ENCODE results near the gene PRPSAP1.

PRPSAP1 gene

DNA sequence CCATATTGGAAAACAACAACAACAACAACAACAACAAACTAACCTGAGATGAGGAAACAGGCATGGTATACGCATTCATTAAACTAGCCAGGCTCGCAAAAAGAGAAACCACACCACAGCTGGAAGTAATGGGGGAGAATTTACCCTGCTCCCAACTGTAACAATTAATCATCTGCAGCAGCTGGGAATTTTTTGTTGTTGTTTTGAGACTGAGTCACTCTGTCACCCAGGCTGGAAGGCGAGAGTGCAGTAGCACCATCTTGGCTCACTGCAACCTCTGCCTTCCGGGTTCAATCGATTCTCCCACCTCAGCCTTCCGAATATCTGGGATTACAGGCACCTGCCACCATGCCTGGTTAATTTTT, 16.3 kb downstream of the PRPSAP1 start:
- Histone ChIP-seq H3K36me3 (ENCODE audit: insufficient read depth, low read length) (peaks cover 3% of the 10 kb centered on the region; the same call in 1 of the 2 replicates), H2AFZ (ENCODE audit: low read length, unreplicated experiment) (no peak overlapping the region), H3K27ac (ENCODE audit: low read depth, low read length) (no peak overlapping the region), H3K27me3 (ENCODE audit: insufficient read depth, low read length) (no peaks in the 10 kb centered on the region), H3K4me1 (ENCODE audit: control insufficient read depth, insufficient read depth, low read length, unreplicated experiment) (no peaks in the 10 kb centered on the region), H3K79me2 (ENCODE audit: control insufficient read depth, insufficient read depth, low read length, unreplicated experiment) (peaks cover 3% of the 10 kb centered on the region), H3K4me3 (ENCODE audit: low read depth, low read length) (no peak overlapping the region)

DNA sequence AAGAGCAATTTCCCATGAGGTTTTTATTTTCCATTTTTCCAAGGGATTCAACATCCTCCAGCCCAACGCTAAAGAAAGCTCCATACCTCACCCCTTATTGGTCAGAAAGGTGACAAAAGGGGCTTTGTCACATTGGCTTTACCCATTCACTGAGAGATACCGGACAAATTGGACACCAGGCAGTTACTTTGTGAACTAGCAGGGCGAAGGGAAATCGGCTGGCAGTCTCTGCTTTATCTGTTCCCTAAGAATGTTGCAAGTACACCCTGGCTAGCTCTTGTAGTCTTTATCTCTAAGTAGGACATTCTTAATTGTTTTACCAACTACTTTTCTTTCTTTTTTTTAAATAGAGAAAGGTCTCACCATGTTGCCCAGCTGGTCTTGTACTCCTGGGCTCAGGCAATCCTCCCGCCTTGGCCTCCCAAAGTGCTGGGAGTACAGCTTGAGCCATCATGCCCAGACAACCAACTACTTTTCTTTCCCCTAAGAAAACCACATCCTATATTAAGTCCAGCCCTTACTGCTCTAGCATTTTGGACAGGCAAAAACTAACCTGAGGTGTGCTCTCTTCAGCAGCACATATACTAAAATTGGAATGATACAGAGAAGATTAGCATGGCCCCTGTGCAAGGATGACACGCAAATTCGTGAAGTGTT, 16.8 kb downstream of the PRPSAP1 start:
- Histone ChIP-seq H3K79me2 (ENCODE audit: control insufficient read depth, insufficient read depth, low read length, unreplicated experiment) (peaks cover 3% of the 10 kb centered on the region), H3K4me3 (ENCODE audit: low read depth, low read length) (no peak overlapping the region), H3K36me3 (ENCODE audit: insufficient read depth, low read length) (peaks cover 1% of the 10 kb centered on the region; the same call in 1 of the 2 replicates), H2AFZ (ENCODE audit: low read length, unreplicated experiment) (no peak overlapping the region), H3K4me1 (ENCODE audit: control insufficient read depth, insufficient read depth, low read length, unreplicated experiment) (no peaks in the 10 kb centered on the region), H3K27me3 (ENCODE audit: insufficient read depth, low read length) (no peaks in the 10 kb centered on the region), H3K27ac (ENCODE audit: low read depth, low read length) (no peak overlapping the region)

DNA sequence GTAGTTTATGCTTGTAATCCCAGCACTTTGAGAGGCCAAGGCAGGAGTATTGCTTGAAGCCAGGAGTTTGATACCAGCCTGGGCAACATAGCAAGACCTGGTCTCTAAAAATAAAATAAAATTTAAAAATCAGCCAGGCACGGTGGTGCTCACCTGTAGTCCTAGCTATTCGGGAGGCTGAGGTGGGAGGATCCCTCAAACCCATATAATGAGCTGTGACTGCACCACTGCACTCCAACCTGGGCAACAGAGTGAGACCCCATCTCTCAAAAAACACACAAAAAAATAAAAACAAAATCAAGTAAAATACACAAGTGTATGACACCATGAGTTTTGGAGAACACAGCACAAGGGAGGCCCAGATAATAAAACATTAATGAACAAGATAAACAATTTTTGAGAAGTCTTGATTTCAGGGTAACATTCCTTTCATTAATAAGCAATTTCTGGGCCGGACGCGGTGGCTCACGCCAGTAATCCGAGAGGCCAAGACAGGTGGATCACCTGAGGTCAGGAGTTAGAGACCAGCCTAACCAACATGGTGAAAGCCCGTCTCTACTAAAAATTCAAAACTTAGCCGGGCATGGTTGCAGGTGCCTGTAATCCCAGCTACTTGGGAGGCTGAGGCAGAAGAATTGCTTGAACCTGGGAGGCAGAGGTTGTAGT, 17.9 kb downstream of the PRPSAP1 start:
- no peaks in the 10 kb centered on the region for H3K27me3 ChIP-seq (ENCODE audit: insufficient read depth, low read length)
- H3K27ac ChIP-seq (ENCODE audit: low read depth, low read length): no peak overlapping the region
- H2AFZ ChIP-seq (ENCODE audit: low read length, unreplicated experiment): no peak overlapping the region
- H3K79me2 ChIP-seq (ENCODE audit: control insufficient read depth, insufficient read depth, low read length, unreplicated experiment): peaks cover 3% of the 10 kb centered on the region
- H3K4me1 ChIP-seq (ENCODE audit: control insufficient read depth, insufficient read depth, low read length, unreplicated experiment): no peaks in the 10 kb centered on the region
- peaks cover 2% of the 10 kb centered on the region; the same call in 1 of the 2 replicates for H3K36me3 ChIP-seq (ENCODE audit: insufficient read depth, low read length)
- H3K4me3 ChIP-seq (ENCODE audit: low read depth, low read length): no peak overlapping the region

DNA sequence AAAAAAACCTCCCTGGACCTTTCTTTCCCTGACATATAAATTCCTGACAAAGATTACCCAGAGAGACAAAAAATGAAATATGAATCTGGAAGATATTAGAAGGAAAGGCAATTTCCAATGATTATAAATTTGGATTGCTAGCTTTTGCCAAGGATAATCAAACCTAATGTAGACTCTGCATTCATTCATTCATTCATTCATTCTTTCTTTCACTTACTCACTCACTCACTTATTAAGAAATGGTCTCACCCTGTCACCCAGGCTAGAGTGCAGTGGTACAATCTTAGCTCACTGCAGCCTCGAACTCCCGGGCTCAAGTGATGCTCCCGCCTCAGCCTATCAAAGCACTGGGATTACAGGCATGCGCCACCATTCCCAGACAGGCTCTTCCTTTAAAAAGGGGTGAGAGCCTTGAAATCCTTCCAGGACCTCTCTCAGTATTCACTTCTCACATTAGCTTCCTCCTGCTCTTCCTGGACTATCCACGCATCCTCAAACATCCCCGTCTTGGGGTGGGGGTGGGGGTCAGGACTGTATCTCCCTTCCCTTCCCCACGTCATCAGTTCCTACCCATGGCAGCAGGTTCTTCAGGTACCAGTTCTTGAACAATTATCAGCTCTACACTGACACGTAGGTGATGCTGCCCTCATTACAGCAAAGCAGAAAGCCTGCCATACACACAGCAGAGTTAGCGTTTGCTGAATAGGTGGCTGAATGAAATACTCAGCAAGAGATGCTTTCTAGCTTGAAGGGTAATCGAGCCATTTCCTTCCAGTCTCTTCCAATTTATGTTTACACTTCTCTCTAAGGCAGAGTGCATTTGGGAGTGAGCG, 19.8 kb downstream of the PRPSAP1 start:
- Histone ChIP-seq H3K4me1 (ENCODE audit: control insufficient read depth, insufficient read depth, low read length, unreplicated experiment) (no peaks in the 10 kb centered on the region), H3K4me3 (ENCODE audit: low read depth, low read length) (no peak overlapping the region), H3K36me3 (ENCODE audit: insufficient read depth, low read length) (peaks cover 9% of the 10 kb centered on the region; the same call in 1 of the 2 replicates), H2AFZ (ENCODE audit: low read length, unreplicated experiment) (no peak overlapping the region), H3K27ac (ENCODE audit: low read depth, low read length) (no peak overlapping the region), H3K79me2 (ENCODE audit: control insufficient read depth, insufficient read depth, low read length, unreplicated experiment) (peaks cover 3% of the 10 kb centered on the region), H3K27me3 (ENCODE audit: insufficient read depth, low read length) (no peaks in the 10 kb centered on the region)

DNA sequence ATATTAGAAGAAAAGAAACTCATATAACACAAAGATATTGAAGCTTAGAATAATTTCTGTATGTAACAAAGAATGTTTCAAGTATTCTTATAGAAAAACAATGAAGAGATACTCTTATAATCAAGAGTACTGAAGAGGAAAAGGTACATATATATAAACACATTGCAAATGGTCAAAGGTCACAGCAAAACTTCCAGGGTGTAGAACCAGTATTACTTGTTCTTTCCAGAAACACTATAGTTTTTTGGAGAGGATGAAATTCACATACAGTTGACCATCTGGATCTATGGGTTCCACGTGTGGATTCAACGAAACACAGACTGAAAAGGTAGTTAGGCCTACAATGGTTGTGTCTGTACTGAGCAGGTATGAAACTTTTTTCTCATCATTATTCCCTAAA, 22.6 kb downstream of the PRPSAP1 start:
- no peak overlapping the region for H2AFZ ChIP-seq (ENCODE audit: low read length, unreplicated experiment)
- H3K4me3 ChIP-seq (ENCODE audit: low read depth, low read length): no peak overlapping the region
- no peaks in the 10 kb centered on the region for H3K4me1 ChIP-seq (ENCODE audit: control insufficient read depth, insufficient read depth, low read length, unreplicated experiment)
- peaks cover 12% of the 10 kb centered on the region; the same call in 1 of the 2 replicates for H3K36me3 ChIP-seq (ENCODE audit: insufficient read depth, low read length)
- no peak overlapping the region for H3K27ac ChIP-seq (ENCODE audit: low read depth, low read length)
- H3K79me2 ChIP-seq (ENCODE audit: control insufficient read depth, insufficient read depth, low read length, unreplicated experiment): no peaks in the 10 kb centered on the region
- no peaks in the 10 kb centered on the region for H3K27me3 ChIP-seq (ENCODE audit: insufficient read depth, low read length)

DNA sequence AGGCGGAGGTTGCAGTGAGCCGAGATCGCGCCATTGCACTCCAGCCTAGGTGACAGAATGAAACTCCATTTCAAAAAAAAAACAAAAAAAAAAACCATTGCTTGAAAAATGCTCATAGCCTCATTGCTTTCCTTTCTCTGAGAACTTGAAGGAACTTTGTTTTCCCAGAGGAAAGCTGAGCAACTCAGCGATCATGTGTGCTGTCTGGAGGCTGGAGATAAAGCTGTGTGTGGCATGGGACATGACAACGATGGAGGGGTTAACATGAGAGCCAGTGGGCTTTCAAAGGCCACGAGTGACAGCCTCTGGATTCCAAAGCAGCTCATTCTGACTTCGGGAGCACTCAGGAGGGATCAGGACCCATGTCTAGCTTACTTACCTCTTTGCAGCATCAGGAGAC, 24.1 kb downstream of the PRPSAP1 start:
- no peaks in the 10 kb centered on the region for H3K4me1 ChIP-seq (ENCODE audit: control insufficient read depth, insufficient read depth, low read length, unreplicated experiment)
- no peak overlapping the region for H3K27ac ChIP-seq (ENCODE audit: low read depth, low read length)
- no peak overlapping the region for H3K4me3 ChIP-seq (ENCODE audit: low read depth, low read length)
- peaks cover 14% of the 10 kb centered on the region; the same call in 1 of the 2 replicates for H3K36me3 ChIP-seq (ENCODE audit: insufficient read depth, low read length)
- H3K79me2 ChIP-seq (ENCODE audit: control insufficient read depth, insufficient read depth, low read length, unreplicated experiment): no peaks in the 10 kb centered on the region
- no peaks in the 10 kb centered on the region for H3K27me3 ChIP-seq (ENCODE audit: insufficient read depth, low read length)
- H2AFZ ChIP-seq (ENCODE audit: low read length, unreplicated experiment): no peak overlapping the region

DNA sequence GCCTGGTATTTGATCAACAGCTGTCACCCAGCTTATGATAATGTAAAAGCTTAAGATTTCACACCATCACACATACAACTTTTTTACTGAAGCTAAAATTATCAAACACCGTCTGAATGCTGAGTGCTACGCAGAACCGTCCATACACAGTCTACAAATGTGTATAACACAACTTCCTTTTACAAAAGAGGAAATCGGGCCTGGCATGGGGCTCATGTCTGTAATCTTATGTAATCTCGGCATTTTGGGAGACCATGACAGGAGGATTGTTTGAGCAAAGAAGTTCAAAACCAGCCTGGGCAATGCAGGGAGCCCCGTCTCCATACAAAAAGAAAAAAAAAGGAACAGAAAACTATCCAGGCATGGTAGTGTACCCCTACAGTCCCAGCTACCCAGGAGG, 26.0 kb downstream of the PRPSAP1 start:
- Histone ChIP-seq H3K4me3 (ENCODE audit: low read depth, low read length) (no peak overlapping the region), H3K27me3 (ENCODE audit: insufficient read depth, low read length) (no peaks in the 10 kb centered on the region), H3K27ac (ENCODE audit: low read depth, low read length) (no peak overlapping the region), H3K79me2 (ENCODE audit: control insufficient read depth, insufficient read depth, low read length, unreplicated experiment) (no peaks in the 10 kb centered on the region), H2AFZ (ENCODE audit: low read length, unreplicated experiment) (no peak overlapping the region), H3K4me1 (ENCODE audit: control insufficient read depth, insufficient read depth, low read length, unreplicated experiment) (no peaks in the 10 kb centered on the region), H3K36me3 (ENCODE audit: insufficient read depth, low read length) (peaks cover 14% of the 10 kb centered on the region; the same call in 1 of the 2 replicates)

DNA sequence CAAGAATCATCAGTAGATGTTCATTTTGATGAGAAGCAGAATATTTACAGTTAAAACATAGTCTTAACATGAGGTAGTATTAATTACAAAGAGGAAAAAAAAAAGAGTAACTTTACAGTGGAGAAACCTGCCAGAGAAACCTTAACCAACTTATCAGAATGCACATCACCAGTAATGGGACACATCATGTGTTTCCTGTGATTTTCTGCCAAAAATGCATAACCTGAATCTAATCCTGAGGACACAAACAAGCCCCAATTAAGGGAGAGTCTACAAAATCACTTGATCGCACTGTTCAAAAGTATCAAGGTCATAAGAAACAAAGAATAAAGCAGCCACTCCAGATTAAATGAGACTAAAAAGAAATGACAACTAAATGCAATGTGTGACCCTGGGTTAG, 27.4 kb downstream of the PRPSAP1 start:
- Histone ChIP-seq H3K27me3 (ENCODE audit: insufficient read depth, low read length) (no peaks in the 10 kb centered on the region), H3K27ac (ENCODE audit: low read depth, low read length) (no peak overlapping the region), H3K79me2 (ENCODE audit: control insufficient read depth, insufficient read depth, low read length, unreplicated experiment) (no peaks in the 10 kb centered on the region), H3K36me3 (ENCODE audit: insufficient read depth, low read length) (peaks cover 14% of the 10 kb centered on the region; the same call in 1 of the 2 replicates), H2AFZ (ENCODE audit: low read length, unreplicated experiment) (no peak overlapping the region), H3K4me3 (ENCODE audit: low read depth, low read length) (no peak overlapping the region), H3K4me1 (ENCODE audit: control insufficient read depth, insufficient read depth, low read length, unreplicated experiment) (no peaks in the 10 kb centered on the region)

DNA sequence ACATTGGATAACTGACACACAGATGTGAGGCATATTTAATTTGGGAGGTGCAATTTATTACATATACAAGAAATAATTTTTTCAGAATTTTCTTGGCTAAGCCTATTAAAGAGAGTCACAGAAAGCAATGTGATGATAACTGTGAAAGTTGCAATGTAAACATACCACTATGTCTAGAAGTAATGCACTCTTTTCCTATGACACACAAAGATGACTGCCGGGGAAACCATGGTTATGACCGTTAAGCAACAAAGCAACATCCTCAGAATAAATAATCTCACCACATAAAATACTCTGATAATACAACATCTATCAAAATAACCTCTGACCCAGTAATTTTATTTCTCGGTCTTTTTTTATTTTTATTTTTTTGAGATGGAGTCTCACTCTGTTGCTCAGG, 35.1 kb downstream of the PRPSAP1 start:
- H3K27me3 ChIP-seq (ENCODE audit: insufficient read depth, low read length): no peaks in the 10 kb centered on the region
- peaks cover 2% of the 10 kb centered on the region; the same call in 1 of the 2 replicates for H3K36me3 ChIP-seq (ENCODE audit: insufficient read depth, low read length)
- H2AFZ ChIP-seq (ENCODE audit: low read length, unreplicated experiment): no peak overlapping the region
- no peaks in the 10 kb centered on the region for H3K79me2 ChIP-seq (ENCODE audit: control insufficient read depth, insufficient read depth, low read length, unreplicated experiment)
- H3K27ac ChIP-seq (ENCODE audit: low read depth, low read length): no peak overlapping the region
- no peak overlapping the region for H3K4me3 ChIP-seq (ENCODE audit: low read depth, low read length)
- H3K4me1 ChIP-seq (ENCODE audit: control insufficient read depth, insufficient read depth, low read length, unreplicated experiment): no peaks in the 10 kb centered on the region

DNA sequence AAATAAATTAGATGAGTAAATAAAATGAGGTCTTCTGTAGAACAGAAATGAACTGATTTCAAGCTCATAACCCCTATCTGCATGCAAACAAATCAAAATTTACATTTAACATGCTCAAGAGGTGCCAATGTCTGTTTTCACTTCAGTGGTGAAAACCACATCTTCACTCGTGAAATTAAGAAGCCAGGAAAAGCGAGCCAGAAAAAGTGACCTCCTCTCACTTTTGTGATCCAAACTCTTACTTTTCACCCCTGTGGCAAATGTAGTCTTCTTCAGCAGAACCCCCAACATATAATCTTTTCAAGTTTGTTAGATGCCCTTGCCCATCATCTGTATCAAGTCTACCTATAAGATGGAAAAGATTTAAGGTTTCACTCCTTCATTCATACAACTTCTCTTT, 36.2 kb downstream of the PRPSAP1 start:
- H3K4me1 ChIP-seq (ENCODE audit: control insufficient read depth, insufficient read depth, low read length, unreplicated experiment): no peaks in the 10 kb centered on the region
- peaks cover 6% of the 10 kb centered on the region; the same call in 1 of the 2 replicates for H3K36me3 ChIP-seq (ENCODE audit: insufficient read depth, low read length)
- H2AFZ ChIP-seq (ENCODE audit: low read length, unreplicated experiment): no peak overlapping the region
- H3K27me3 ChIP-seq (ENCODE audit: insufficient read depth, low read length): no peaks in the 10 kb centered on the region
- no peak overlapping the region for H3K4me3 ChIP-seq (ENCODE audit: low read depth, low read length)
- no peak overlapping the region for H3K27ac ChIP-seq (ENCODE audit: low read depth, low read length)
- no peaks in the 10 kb centered on the region for H3K79me2 ChIP-seq (ENCODE audit: control insufficient read depth, insufficient read depth, low read length, unreplicated experiment)
